ENCODE data around the gene ITGB2. TPM values are rescaled to one million over a fixed set of nuclear protein-coding genes. Genes with fewer than 3 reads are reported as not detected.

ITGB2 gene
- total RNA-seq, 1 donor from 2014 or later, result 84.5 TPM

DNA sequence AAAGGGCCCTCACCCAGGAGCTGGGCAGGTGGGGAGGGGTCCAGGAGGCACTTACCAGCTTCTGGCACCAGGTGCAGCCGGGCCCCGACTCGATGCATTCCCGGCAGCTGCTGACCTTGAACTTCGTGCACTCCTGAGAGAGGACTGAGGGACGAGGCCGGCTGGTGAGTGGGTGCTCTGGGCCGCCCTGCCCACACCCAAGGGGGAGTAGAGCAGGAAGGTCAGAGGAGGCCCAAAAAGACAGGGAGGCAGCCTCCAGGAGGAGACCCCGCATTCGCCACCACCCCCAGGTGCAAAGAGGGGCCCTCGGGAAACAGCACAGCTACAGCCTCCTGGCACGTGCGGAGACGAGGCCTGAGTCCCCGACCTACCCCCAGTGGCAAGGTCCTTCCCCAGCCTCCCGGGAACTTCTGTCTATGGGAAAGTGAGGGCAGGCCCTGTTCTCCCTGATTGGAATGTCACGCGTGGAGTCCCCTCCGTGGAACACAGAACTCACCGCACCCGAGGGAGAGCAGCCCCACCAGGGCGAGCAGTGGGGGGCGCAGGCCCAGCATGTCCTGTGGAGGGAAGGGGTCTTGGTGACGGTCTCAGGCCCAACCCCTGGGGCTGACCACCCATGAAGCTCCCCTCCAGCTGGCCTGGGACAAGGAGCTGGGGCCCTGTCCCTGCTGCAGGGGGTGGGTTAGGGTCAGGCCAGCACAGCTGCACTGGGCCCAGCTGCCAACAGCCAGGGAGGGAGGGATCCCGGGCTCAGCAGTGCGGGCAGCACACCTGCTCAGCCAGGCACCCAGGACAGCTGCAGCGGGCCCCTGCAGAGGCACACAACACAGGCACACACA is 10.3 kb downstream of the ITGB2 start:
- DNase-seq (ENCODE audit: low spot score), result no peak

DNA sequence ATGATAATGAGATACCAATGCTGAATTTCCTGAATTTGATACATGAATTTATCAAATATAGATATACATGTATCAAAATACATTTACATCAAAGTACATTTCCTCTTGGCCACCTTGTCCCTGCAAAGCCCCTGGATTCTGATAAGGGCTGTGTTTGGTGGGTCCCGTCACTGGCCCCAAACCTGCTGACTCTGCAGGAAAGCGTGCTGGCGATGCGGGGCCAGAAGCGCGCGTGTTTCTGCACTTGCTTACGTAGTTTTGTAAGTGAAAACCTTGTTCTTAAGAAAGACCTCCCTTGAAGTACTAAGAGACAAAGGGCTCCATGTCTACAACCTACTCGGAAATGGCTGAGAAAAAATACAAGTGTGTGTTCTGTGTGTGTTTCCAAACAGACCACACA is 11.0 kb downstream of the ITGB2 start:
- no peak for DNase-seq (ENCODE audit: low spot score)

DNA sequence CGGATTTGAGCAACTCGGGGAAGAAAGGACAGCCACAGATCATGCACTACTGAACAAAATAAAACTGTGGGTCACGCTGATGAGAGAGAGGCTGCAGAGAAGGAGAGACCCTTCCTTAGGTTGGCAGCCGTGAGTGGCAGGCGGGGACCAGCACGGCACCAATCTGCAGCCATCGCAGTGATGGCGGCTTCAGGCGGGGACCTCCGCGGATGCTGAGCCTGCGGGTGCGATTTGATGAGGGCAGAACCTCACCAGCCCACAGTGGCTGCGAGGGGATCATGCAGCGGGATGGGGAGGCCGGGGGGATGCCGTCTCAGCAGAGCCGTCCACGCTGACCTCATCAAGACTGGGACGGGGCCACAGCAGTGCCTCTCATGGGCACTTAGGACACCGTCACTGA is 11.8 kb downstream of the ITGB2 start:
- no peak for DNase-seq (ENCODE audit: low spot score)

DNA sequence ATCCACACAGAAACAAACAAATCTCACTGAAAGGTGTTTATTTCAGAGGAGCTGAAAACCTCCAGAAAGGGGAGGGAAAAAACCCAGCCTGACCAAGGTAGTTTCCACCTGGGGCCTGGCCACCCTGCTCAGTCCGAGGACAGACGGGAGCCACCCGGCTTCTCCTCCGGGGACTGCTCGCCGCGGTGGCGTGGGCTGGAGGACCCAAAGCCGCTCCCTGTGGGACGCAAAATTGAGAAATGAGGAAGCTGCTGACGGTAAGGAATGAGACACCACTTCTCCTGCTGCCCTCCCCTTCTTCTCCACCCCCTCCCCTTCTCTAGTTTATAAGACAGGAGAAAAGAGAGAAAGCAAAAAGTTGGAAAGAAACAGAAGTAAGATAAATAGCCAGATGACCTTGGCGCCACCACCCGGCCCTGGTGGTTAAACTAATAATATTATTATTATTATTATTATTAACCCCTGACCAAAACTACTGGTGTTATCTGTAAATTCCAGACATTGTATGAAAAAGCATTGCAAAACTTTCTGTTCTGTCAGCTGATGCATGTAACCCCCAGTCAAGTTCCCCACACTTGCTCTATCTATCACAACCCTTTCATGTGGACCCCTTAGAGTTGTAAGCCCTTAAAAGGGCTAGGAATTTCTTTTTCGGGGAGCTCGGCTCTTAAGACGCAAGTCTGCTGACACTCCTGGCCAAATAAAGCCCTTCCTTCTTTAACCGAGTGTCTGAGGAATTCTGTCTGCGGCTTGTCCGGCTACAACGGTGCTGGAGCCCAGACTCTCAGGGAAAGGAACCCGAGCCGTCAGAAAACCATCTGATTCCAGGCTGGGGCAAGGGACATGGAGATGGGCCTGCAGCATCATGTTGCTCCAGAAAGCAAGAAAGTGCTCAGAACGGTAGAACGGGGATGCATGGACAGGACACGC is 12.5 kb downstream of the ITGB2 start:
- DNase-seq (ENCODE audit: low spot score), result peak; percentile 34

DNA sequence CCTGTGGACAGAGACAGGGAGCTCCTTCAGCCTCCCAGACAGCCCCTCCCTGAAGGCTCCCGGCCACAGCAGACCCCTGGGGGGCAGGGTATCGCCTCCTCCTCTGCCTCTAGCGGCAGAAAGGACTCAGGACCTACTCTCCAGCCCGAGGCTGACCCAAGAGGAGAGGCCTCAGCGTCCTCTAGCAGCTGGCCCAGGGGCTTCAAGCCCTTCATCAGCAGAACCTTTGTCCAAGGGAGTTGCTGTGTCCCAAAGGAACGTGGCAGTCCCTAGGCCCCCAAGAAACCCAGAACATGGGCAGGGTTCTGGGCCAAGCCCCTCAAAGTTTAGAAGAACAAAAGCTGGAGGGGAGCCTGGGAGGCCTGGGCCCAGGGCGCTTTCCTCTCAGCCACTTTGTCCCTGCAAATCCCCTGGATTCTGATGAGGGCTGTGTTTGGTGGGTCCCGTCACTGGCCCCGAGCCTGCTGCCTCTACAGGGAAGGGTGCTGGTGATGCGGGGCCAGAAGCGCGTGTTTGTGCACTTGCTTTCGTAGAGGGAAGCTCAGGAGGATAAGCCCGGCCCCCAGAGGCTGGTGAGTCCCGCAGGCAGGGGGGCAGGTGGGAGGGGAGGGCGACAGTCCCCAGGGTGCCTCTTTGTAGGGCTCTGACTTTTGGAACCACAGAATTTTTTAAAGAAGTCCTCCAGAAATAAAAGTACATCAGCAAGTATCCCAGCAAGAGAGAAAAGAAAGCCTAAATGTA is 13.3 kb downstream of the ITGB2 start:
- no peak for DNase-seq (ENCODE audit: low spot score)

DNA sequence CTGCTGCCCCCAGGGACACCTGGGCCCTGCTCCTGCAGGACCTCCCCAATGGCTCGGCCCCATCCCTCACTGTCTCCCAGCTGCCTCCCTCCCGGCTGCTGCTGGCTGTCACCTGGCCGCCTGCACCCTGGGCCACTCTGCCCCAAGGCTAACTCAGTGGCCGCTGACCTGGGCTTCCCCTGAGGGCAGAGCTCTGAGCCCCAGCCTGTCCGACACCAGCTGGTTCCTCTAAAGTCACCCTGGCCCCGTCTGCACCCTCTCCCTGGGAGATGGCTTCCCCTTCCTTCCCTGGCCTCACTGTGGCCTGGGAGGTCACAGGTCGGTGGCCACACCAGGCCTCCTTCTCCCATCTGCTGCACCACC is 15.0 kb downstream of the ITGB2 start:
- no peak for DNase-seq (ENCODE audit: low spot score)

DNA sequence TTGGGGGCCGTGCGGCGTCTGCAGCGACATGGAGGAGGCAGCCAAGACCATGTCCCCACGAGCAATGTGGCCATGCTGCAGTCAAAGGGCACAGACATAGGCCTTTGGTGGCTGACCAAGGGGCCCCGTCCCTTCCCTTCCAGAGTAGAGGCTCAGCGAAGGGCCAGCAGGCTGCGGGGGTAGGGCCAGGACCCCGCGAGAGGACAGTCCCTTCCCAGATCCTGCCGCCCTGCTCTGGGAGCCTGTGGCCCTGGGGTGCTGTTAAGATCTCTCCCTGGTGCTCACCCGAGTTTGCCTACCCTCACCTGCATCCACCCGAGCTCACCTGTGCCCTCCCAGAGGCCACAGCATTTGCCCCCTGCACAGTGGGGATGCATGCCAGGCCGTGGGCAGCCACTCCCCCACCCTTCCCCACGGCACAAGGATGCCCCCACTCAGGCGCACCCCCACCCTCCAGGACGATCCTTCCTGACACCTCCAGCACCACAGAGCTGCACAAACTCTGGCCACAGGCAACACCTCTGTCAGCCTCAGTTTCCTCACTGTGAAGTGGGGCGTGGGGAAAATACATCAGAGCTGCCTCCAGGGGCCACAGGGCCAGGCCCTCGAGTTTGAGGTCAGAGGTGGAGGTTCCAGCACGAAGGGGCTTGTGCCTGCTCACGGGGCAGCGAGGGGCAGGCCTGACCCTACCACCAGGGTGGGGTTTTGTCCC is 15.5 kb downstream of the ITGB2 start:
- no peak for DNase-seq (ENCODE audit: low spot score)

DNA sequence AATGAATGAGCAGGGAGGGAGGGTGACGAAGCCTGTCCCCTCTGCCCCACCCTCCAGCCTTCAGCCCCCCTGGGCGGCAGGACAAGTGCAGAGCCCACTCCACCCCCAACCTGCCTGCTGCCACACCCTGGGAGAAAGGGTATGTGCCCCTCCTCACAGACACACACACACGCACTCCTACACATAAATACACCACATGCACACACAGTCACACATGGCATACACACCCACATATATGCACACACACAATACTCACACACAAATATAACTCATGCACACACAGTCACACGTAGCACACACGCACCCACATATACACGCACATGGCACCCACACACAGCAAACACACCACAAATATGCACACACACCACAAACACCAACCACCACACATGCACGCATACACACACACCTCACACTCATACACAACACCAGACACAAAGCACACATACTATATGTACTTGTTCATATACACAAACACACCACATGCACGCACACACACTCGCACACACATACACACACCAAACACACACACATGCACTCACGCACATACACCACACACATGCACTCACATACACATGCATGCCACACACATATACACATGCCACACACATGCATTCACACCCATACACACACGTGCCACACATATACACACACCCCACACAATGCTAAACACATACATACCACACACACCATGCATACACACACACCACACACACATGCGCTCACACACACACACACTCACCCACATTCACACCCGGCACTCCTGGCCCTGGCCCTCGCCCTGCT is 16.4 kb downstream of the ITGB2 start:
- no peak for DNase-seq (ENCODE audit: low spot score)

DNA sequence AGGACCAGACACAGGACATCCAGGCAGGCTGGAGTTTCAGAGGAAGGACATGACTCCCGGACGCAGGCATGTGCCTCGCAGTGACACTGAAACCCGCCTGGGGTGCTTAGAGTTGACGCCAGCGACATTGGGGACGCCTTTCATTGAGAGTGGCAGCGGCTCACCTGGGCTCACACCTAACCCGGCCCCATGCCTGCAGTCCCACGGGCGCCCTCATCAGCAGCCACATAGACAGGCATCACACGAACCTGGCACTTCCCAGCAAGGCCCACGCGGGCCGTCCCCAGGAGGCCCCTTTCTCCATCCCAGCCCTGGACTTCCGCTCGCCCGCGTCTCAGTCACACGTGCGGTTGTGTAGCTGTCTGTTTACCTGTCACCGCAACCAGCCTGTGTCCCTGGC is 17.0 kb downstream of the ITGB2 start:
- peak; percentile 34 for DNase-seq (ENCODE audit: low spot score)

DNA sequence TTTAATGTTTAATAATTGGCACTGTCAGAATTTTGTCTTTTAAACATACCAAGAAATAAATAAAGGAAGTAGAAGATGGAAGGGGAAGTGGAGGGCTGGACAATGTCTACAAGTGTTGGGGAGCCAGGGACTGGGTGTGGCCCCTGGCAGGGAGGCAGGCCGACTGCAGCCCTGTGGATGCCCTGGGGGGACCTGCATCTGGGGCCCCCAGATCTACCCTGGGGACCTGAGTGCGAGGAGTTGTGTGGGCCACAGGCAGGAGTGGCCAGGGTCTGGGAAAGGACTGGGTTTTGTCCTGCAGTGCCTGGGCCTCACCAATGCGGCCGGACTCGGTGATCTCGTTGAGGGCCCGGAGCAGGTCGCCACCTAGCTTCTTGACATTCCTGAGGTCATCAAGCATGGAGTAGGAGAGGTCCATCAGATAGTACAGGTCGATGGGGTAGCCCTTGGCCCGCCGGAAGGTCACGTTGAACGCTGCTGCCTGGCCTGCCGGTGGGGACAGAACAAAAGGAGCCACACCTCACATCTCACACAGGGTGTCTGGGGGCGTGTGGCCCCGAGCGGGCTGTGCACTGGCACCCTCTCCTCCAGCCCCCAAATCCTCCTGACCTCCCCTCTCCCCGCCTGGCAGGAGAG is 17.5 kb downstream of the ITGB2 start:
- DNase-seq (ENCODE audit: low spot score), result no peak

DNA sequence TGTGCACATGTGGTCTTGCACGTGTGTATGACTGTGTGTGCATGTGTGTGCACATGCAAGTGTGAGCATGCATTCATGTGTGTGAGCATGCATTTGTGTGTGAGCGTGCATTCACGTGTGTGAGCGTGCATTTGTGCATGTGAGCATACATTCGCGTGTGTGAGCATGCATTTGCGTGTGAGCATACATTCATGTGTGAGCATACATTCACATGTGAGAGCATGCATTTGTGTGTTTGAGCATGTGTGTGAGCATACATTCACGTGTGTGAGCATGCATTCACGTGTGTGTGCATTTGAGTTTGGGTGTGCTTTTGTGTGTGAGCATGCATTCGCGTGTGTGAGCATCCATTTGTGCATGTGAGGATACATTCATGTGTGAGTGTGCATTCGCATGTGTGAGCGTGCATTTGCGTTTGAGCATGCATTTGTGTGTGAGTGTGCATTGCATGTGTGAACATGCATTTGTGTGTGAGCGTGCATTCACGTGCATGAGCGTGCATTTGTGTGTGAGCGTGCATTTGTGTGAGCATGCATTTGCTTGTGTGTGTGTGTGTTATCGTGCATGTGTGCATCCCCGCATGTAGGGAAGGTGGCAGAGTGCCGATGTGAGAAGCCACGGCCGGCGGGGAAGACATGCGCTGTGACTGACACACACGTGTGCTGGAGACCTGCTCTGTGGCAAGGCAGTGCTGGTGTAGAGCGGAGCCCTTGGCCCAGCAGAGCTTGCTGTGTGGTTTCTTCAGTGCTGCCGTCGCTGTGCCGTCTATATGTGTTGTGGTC is 18.2 kb downstream of the ITGB2 start:
- DNase-seq (ENCODE audit: low spot score), result no peak

DNA sequence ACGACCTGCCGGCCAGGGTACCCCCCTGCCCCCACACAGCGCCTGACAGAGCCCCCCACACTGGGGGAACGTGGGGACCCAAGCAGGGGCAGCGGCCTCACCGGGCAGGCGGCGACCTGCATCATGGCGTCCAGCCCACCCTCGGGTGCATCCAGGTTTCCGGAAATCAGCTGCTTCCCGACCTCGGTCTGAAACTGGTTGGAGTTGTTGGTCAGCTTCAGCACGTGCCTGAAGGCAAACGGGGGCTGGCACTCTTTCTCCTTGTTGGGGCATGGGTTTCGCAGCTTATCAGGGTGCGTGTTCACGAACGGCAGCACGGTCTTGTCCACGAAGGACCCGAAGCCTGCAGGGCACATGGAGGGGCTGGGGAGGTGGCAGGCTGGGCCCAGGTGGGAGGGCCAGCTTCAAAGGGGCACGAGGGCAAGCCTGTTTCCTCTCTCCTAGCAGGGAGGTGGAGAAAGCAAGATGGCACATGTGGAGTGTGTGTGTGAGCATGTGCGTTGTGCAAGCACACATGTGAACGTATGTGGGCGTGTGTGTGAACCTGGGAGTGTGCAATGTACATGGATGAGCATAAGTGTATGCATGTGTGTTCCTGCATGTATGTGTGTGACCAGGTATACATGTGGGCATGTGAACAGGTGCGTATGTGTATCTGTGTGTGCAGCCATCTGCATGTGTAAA is 19.2 kb downstream of the ITGB2 start:
- DNase-seq (ENCODE audit: low spot score), result no peak

DNA sequence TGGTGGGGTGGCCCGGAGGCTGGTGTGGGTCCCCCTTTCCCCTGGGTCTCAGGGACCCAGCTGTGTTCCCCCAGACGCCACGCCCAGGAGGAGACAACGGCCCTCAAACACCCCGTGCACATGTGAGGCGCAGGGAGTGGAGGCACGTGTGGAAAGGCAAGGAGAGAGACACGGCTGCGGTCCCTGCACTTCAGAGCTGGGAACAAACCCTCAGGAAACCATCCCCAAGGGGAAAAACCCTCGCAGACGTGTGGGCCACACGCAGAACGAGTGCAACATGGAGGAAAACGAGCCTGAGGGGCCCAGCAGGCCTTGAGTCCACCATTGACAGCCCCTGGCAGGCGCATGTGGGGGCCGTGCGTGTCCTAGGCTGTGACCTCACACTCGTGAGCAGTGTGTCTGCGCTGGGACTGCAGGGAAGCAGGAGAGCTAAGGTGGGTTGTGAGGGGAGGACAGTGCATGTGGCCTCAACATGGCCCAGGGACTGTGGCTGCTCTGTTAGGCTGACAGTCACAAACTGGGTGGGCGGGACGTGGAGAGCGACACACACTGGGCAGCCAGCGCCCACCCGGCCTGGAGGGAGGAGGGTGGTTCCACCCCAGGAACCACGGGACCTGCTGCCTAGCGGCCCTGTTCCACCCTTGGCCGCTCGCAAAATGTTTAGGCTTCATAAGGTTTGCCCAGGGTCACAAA is 20.0 kb downstream of the ITGB2 start:
- DNase-seq (ENCODE audit: low spot score), result no peak

DNA sequence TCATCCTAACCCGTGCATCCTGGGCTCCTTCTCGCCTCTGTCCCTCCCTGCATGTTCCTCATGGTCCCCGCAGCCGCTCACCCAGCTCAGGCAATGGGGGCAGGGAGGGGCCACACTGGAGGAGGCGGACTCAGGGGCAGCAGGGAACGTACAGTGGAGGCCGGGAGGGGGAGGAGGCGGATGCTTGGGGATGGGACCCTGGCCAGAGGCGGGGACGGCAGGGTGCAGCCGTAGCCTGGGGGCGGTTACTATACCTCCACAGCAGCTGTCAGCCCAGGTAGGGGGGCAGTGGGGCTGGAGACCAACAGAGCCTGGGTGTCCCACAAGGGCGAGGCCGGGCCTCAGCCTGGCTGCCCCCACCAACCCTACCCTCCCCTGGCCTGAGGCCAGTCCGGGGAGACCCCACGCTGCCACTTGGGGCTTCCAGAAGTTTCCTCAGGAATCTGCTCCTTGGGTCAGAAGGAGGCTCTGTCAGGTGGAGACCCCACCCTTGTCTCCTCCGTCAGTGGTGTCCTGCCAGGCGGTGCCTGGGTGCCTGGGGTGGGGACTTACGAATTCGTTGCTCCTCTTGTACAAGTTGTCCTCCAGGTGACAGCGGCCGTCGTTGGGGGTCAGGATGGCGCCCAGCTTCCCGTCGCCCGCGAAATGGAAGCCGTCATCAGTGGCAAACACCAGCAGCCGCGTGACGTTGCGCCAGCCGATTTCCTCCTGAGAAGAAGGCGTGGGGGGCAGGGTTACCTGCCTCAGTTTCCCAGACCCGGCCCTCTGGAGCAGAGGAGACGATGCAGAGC is 20.7 kb downstream of the ITGB2 start:
- no peak for DNase-seq (ENCODE audit: low spot score)

DNA sequence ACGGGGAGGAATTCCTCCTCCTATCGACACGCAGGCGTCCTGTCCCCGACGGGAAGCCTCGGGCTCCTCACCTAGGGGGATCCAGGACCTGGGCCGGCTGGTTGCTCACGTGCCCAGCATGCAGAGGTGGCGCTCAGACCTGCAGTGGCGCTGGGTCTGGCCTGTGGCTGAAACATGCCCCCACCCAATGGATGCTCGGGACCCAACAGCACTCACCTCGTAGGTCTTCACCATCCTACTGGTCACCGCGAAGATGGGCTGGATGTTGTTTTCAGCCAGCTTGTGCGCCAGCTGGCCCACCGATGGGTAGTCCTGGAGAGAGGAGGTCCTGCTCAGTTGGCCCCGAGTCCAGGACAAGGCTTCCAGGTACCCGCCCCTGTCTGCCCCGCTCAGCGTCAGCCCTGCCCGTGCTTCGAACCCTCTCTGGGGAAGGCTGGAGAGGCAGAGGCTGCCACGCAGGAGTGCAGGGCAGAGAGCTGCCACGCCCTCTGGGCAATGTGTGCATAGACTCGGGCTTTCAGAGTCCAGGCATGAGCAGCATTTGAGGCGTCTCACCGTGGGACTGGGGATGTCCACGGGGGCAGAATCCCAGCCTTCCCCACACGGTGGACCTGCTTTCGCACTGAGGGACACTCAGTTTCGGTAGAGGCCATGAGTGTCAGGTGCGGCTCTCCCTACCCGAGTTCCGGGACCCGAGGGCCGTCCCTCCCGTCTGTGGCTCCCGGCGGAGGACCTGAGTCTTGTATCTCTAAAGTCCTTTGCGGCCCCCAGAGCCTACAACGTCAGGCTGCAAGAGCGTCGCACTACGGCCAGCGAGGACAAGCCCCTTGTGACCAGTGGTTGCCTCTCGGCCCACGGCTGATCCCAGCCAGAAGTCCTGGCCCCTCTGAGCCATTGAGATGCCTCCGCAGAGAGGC is 21.6 kb downstream of the ITGB2 start:
- DNase-seq (ENCODE audit: low spot score), result no peak

DNA sequence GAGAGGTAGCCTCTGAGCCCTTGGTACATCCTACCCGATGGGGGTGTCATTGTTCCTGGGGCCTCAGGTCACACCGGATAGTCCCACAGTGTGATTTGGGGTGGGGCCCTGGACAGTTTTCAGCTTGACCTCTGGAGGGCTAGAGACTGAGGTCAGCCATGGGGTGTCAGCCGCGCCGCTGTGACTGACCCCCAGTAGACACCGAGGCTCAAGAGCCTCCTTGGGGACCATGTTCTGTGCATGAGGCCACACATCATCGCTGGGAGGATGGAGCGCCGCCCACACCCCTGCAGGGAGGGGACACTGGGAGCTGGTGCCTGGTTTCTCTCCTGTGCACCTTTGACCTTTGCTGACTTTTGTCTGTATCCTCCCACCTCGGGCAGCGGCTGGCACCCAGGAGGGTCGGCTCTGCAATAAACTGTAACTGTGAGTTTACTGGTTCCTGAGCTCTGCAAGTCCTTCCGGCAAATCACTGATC is 22.6 kb downstream of the ITGB2 start:
- DNase-seq (ENCODE audit: low spot score), result no peak

Data from mucosa of gallbladder (tissue), 1 donor.